ENCODE data around the gene SKIC2. TPM values are rescaled to one million over a fixed set of nuclear protein-coding genes. Genes with fewer than 3 reads are reported as not detected.
"Not testable (repeated sequence)": the region's sequence is repeated elsewhere in the genome, so short reads cannot be mapped to it uniquely, and the experiment has no call there.

The SKIC2 gene
- total RNA-seq (2014; rRNA removed; shearing (Covaris generic); ENCODE audit: low replicate concordance): 22.9 and 25.2 TPM in 2 replicates

- Histone ChIP-seq H3K36me3 (peaks cover 23% of the 10 kb centered on the region), H3K9me3 (no peaks in the 10 kb centered on the region), H3K4me3 (peak within 1 kb of the TSS; percentile 97), H3K27me3 (no peaks in the 10 kb centered on the region)
- DNase-seq: peak; percentile 96
These were observed at the start of gene SKIC2, which contains the start of gene NELFE for GRCh38 chr6:31958741-31959739. TSS of gene SKIC2 (plus strand) at chr6:31959175. CDS start at chr6:31959193, 18 bp downstream. TSS of gene NELFE (minus strand) at chr6:31958971. CDS start at chr6:31958446, 525 bp downstream.

DNA sequence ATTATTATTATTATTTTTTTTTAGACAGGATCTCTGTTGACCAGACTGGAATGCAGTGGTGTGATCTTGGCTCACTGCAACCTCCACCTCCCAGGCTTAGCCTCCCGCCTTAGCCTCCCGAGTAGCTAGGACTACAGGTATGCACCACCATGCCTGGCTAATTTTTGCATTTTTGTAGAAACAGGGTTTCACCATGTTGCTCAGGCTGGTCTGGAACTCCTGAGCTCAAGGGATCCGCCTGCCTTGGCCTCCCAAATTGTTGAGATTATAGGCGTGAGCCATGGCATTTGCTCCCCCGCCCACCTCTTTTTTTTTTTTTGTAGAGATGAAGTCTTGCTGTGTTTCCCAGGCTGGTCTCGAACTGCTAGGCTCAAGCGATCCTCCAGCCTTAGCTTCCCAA, 49.7 kb upstream of the SKIC2 start:
- not testable (repeated sequence) for H3K4me3 ChIP-seq, H3K27me3 ChIP-seq

DNA sequence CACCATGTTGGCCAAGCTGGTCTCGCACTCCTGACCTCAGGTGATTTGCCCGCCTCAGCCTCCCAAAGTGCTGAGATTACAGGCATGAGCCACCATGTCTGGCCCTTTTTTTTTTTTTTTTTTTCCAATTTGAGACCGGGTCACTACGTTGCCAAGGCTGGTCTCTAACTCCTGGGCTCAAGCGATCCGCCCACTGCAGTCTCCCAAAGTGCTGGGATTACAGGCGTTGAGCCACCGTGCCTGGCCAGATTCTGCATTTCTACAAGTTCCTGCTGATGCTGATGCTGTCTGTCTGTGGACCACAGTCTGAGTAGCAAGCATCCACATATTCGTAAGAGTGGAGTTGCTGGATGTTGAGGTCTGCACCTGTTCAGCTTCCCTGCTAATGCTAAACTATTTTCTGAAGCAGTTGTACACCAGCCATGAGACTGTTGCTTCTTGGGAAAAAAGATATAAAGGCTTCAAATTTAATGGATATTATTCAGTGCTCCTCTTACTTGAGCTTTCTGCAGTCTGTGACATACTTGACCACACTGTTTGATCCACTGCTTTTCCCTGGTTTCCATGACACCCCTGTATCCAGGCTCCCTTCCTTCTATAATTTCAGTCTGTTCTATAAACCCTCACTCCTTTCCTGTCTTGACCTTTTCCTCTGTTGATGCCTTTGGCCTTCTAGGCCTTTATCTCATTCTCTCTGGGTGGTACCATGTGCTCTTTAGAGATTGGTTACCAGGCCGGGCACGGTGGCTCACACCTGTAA, 47.0 kb upstream of the SKIC2 start:
- DNase-seq: no peak
- no peaks in the 10 kb centered on the region for H3K9me3 ChIP-seq
- no peak overlapping the region for H3K4me3 ChIP-seq

More for the DNA sequence above, 49.7 kb upstream of the SKIC2 start:
- DNase-seq, H3K36me3 ChIP-seq, H3K9me3 ChIP-seq: not testable (repeated sequence)

DNA sequence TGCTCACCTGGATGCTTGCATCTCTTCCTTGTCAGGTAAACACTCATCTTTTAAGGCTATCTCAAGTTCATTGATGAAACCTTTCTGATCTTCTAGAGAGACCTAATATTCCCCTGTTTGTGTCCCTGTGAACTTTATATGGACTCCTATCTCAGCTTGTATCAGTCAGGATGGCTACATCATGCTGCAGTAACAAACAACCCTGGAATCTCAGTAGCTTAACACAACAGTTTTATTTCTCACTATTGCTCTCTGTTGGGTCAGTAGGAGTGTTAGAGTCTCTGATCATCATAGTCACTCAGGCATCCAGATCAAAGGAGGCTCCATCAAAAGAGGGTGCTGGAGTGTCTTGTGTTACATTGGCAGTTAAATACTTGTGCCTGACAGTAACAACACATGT, 43.6 kb upstream of the SKIC2 start:
- no peak for DNase-seq
- Histone ChIP-seq H3K9me3 (no peaks in the 10 kb centered on the region), H3K27me3 (no peaks in the 10 kb centered on the region), H3K36me3 (no peaks in the 10 kb centered on the region), H3K4me3 (no peak overlapping the region)

More for the DNA sequence above, 47.0 kb upstream of the SKIC2 start:
- H3K36me3 ChIP-seq: no peaks in the 10 kb centered on the region
- H3K27me3 ChIP-seq: no peaks in the 10 kb centered on the region

- no peak for DNase-seq
- H3K36me3 ChIP-seq: no peaks in the 10 kb centered on the region
- H3K9me3 ChIP-seq: no peaks in the 10 kb centered on the region
- no peak overlapping the region for H3K4me3 ChIP-seq
- H3K27me3 ChIP-seq: no peaks in the 10 kb centered on the region
These were observed 43.2 kb upstream of the SKIC2 start for GRCh38 chr6:31915756-31916155.

- Histone ChIP-seq H3K27me3 (no peaks in the 10 kb centered on the region), H3K9me3 (no peaks in the 10 kb centered on the region), H3K4me3 (no peak overlapping the region), H3K36me3 (no peaks in the 10 kb centered on the region)
- DNase-seq: no peak
These were observed 40.8 kb upstream of the SKIC2 start for GRCh38 chr6:31918069-31918720.

DNA sequence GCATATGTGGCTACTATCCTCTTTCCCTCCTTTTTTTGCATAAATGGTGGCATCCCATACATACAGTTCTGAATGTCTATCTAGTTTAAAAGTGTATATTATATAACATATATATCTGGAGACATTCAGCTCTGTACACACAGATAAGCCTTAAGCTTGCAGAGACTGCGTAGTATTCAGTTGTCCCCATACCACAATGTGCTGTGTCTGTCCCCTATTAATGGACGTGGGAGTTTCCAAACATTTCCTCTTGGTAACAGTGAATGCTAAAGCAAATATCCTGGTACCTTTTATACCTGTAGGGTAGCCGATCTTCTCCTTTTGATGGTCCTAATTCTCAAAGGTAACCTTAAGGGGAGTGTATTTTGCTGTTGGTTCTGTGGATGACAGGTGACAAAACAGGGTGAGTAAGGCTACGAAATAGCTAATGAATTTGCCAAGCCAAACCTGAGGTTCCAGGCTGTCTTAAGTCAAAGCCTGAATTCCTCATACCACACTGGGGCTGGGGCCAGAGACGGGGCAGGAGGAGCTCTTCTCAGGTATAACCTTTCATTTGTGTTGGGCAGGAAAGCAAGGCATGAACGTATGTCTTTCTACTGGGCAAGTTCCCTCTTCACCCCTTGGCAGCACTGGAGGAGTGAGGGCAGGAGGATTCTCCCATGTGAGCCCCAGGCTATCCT, 39.2 kb upstream of the SKIC2 start:
- Histone ChIP-seq H3K9me3 (no peaks in the 10 kb centered on the region), H3K4me3 (no peak overlapping the region), H3K36me3 (no peaks in the 10 kb centered on the region), H3K27me3 (no peaks in the 10 kb centered on the region)
- no peak for DNase-seq

- DNase-seq: no peak
- no peaks in the 10 kb centered on the region for H3K27me3 ChIP-seq
- no peak overlapping the region for H3K4me3 ChIP-seq
- H3K9me3 ChIP-seq: no peaks in the 10 kb centered on the region
- no peaks in the 10 kb centered on the region for H3K36me3 ChIP-seq
These were observed 38.2 kb upstream of the SKIC2 start for GRCh38 chr6:31920811-31921210.

DNA sequence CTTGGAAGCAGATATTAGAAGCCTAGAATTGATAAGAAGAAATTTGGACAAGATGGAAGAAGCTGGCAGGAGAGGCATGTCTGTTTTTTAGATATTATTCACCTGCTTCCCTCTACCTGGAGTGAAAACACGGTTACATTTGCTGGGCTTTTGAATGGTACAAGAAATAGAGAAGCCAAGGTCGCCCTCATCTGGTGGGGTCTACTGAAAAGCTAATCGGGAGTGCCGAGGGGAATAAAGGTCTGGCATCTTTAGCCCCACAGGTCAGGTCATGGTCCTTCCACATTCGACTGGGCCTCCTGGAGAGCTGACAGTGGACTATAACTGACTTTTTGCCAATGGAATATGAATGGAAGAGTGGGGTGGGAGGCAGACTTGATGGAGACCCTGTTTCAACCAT, 36.0 kb upstream of the SKIC2 start:
- no peaks in the 10 kb centered on the region for H3K36me3 ChIP-seq
- H3K9me3 ChIP-seq: no peaks in the 10 kb centered on the region
- H3K27me3 ChIP-seq: no peaks in the 10 kb centered on the region
- DNase-seq: no peak
- H3K4me3 ChIP-seq: no peak overlapping the region

GRCh38 chr6:31927242-31927862, 31.6 kb upstream of the SKIC2 start, which contains the start of gene C2:
TSS of gene C2 (plus strand) at chr6:31927717. CDS start at chr6:31927753, 36 bp downstream.
- no peak for DNase-seq
- H3K4me3 ChIP-seq: no peak within 1 kb of the TSS

GRCh38 chr6:31927863-31928671, 30.9 kb upstream of the SKIC2 start:
- H3K4me3 ChIP-seq: no peak overlapping the region
- no peaks in the 10 kb centered on the region for H3K36me3 ChIP-seq
- no peak for DNase-seq
- no peaks in the 10 kb centered on the region for H3K9me3 ChIP-seq
- H3K27me3 ChIP-seq: no peaks in the 10 kb centered on the region

More at GRCh38 chr6:31927242-31927862, 31.6 kb upstream of the SKIC2 start, which contains the start of gene C2:
- H3K27me3 ChIP-seq: no peaks in the 10 kb centered on the region
- no peaks in the 10 kb centered on the region for H3K36me3 ChIP-seq
- H3K9me3 ChIP-seq: no peaks in the 10 kb centered on the region

DNA sequence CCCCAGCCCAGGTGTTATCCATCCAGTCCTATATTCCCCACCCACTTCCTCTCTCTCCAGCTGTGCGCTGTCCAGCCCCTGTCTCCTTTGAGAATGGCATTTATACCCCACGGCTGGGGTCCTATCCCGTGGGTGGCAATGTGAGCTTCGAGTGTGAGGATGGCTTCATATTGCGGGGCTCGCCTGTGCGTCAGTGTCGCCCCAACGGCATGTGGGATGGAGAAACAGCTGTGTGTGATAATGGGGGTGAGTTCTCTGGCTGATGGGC, 30.4 kb upstream of the SKIC2 start:
- H3K36me3 ChIP-seq: no peaks in the 10 kb centered on the region
- no peak overlapping the region for H3K4me3 ChIP-seq
- no peak for DNase-seq
- H3K9me3 ChIP-seq: no peaks in the 10 kb centered on the region
- no peaks in the 10 kb centered on the region for H3K27me3 ChIP-seq

GRCh38 chr6:31930962-31931361, 28.0 kb upstream of the SKIC2 start:
- Histone ChIP-seq H3K9me3 (no peaks in the 10 kb centered on the region), H3K36me3 (no peaks in the 10 kb centered on the region), H3K4me3 (no peak overlapping the region), H3K27me3 (no peaks in the 10 kb centered on the region)
- DNase-seq: no peak

DNA sequence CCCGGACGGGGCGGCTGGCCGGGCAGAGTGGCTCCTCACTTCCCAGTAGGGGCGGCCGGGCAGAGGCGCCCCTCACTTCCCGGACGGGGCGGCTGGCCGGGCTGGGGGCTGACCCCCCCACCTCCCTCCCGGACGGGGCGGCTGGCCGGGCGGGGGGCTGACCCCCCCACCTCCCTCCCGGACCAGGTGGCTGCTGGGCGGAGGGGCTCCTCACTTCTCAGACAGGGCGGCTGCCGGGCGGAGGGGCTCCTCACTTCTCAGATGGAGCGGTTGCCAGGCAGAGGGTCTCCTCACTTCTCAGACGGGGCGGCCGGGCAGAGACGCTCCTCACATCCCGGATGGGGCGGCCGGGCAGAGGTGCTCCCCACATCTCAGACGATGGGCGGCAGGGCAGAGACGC, 26.8 kb upstream of the SKIC2 start:
- H3K27me3 ChIP-seq, H3K4me3 ChIP-seq, H3K36me3 ChIP-seq, H3K9me3 ChIP-seq, DNase-seq: not testable (repeated sequence)

GRCh38 chr6:31933537-31933936, 25.4 kb upstream of the SKIC2 start:
- no peak overlapping the region for H3K4me3 ChIP-seq
- DNase-seq: no peak
- H3K9me3 ChIP-seq: no peaks in the 10 kb centered on the region
- H3K27me3 ChIP-seq: no peaks in the 10 kb centered on the region
- no peaks in the 10 kb centered on the region for H3K36me3 ChIP-seq

Data from MG63 (cell line).